DMS79 treated with DMSO at 0.1 percent for 48 hours (cell line): ENCODE results near the gene KLK3.

Source experiments
- DNase-seq: peaks from one replicate; lab custom pipeline; 2025; lab: John Stamatoyannopoulos, UW

The KLK3 gene

GRCh38 chr19:50831026-50831396 lies 23.7 kb upstream of the KLK3 start:
- no peak for DNase-seq

DNA sequence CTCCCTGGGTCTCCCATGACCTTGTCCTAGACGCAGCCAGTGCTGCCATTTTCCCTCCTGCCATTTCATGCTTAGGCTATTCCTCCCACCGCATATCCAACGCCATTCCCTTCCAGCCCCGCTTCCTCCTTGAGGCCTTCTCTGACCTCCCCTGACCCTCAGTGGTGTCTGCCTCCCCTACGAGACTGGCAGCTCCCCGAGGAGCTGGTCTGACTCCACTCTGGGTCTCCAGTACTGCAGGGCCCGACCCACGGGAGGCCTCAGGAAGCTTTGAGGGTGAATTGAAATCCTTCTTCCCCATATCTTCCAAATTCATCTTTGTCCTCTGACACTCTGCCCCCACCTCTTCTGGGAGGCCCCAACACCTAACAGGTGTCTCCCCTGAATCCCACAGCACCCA lies 22.0 kb upstream of the KLK3 start:
- DNase-seq: no peak

GRCh38 chr19:50833117-50833801 lies 21.5 kb upstream of the KLK3 start, which contains the start of gene KLK15:
TSS of gene KLK15 (minus strand) at chr19:50833574. CDS start at chr19:50831492, 2,082 bp downstream.
- DNase-seq: no peak

DNA sequence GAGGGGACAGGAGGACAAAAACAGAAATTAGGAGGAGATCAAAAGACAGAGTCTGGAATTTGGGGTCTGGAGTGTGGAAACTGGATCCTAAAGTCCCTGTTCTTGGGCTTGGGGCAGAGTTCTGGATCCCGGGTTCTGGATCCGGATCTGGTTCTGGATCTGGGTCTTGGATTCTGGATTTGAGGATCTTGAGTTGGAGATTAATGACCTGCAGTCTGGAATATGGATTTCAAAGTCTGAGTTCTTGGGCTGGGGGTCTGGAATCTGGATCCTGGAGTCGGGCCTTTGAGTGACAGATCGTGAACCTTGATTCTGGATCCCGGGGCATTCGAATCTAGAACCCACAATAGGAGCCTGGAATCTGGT lies 20.9 kb upstream of the KLK3 start:
- no peak for DNase-seq

DNA sequence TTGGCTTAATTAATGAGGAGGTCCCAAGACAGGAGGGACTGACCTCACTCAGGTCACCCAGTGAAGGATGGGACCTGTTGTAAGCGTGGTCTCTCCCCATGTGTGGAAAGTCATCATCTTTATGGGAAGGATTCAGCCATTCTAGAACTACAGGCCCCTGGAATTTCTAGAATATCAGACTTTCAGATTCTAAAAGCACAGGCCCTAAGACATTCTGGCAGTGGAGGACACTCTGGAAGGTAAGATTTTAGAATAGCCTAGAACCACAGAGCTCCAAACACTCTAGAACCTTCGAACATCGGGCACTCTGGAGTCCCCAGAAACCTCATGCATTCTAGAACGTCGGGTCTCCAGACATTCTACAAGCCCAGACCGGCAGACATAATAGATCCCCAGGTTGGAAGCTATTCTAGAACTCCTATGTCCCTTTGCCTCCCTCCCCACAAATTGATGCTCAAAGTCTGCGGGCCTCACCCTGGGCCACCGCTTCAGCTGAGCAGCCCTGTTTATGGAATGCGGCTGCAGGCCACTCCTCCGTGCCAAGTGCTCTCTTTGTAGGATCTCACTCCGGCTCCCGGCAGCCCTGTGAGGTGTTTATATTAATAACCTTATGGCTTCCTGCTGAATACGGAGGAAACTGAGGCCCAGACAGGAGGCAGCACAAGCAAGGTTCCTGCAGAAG lies 19.5 kb upstream of the KLK3 start:
- DNase-seq: no peak

GRCh38 chr19:50835785-50836542 lies 18.8 kb upstream of the KLK3 start:
- DNase-seq: peak; percentile 11

- DNase-seq: no peak
Observed at GRCh38 chr19:50836543-50837195, 18.0 kb upstream of the KLK3 start.

DNA sequence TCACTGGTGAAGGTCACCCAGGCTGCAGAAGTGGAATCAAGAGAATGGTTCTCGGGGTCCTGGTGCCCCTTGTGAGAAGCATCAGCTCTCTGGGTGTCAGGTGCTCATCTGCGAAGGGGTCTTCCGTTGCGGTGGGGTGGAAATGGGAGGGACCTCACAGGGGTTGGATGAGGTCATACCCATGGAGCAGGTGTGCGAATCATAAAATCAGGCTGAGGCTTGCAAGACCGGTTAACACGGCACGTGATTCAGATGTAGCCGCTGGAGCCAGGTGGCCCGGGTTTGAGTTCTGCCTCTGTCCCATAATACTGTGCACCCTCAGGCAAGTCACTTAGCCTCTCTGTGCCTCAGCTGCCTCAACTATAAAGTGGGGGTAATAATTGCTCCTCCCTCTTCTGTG lies 17.4 kb upstream of the KLK3 start:
- no peak for DNase-seq

DNA sequence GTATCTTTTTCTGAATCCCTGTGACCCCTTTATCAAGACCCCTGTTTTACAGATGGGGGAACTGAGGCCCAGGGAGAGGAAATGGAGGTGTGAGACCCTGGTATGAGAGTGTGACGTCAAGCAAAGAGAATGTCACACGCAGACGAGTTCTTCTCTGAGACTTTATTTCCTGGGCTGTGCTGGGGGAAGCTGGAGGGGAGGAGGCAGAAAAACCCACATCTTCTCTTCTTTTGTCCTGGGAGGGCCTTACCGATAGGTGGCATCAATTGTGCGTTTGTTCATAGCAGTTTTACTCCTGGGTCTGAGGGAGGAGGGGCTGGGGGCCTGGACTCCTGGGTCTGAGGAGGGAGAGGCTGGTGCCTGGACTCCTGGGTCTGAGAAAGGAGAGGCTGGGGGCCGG lies 16.5 kb upstream of the KLK3 start:
- DNase-seq: no peak

GRCh38 chr19:50839712-50840655 lies 14.7 kb upstream of the KLK3 start:
- no peak for DNase-seq

GRCh38 chr19:50842130-50842529 lies 12.6 kb upstream of the KLK3 start:
- DNase-seq: no peak

GRCh38 chr19:50843205-50843604 lies 11.5 kb upstream of the KLK3 start:
- no peak for DNase-seq

- no peak for DNase-seq
Observed at GRCh38 chr19:50843701-50844221, 11.0 kb upstream of the KLK3 start.

DNA sequence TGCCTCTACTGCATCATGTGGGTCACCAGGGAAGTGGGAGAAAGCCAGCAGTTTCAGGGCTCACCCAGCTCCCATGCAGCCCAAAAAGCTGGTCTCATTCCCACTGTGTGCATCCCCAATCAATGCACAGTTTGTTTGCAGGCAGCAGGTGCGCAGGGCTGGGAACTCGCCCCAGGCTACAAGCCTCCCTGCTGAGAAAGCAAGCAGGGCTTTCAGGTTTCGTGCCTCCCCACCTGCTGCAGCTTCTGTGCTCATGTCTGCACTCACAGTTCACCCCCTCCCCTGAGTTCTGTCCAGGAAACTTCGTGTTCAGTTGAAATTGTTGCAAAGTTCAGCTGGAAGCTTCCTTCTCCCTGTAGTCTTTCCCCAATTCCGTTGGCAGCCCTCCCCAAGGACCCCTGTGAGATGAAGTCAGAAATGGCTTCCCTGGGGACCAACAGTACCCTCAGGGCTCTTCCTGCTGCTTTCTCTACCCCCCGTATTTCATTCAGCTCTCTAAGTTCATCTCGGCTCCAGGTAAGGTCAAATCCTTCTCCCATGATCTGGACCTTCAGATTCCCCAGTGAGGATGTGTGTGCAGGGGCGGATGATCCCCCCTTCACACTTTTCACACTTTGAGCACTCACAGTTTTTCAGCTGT lies 10.3 kb upstream of the KLK3 start:
- DNase-seq: no peak

- no peak for DNase-seq
Observed at GRCh38 chr19:50850738-50851137, 4.0 kb upstream of the KLK3 start.

- no peak for DNase-seq
Observed at GRCh38 chr19:50851620-50852019, 3.1 kb upstream of the KLK3 start.

GRCh38 chr19:50857366-50857765 lies 2.7 kb downstream of the KLK3 start:
- no peak for DNase-seq

DNA sequence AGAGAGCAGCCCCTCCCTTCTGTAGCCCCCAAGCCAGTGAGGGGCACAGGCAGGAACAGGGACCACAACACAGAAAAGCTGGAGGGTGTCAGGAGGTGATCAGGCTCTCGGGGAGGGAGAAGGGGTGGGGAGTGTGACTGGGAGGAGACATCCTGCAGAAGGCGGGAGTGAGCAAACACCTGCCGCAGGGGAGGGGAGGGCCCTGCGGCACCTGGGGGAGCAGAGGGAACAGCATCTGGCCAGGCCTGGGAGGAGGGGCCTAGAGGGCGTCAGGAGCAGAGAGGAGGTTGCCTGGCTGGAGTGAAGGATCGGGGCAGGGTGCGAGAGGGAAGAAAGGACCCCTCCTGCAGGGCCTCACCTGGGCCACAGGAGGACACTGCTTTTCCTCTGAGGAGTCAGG lies 4.2 kb downstream of the KLK3 start:
- DNase-seq: peak; percentile 60

GRCh38 chr19:50859849-50860248 lies 5.1 kb downstream of the KLK3 start:
- DNase-seq: no peak

- DNase-seq: no peak
Observed at GRCh38 chr19:50861010-50861409, 6.3 kb downstream of the KLK3 start.
